ENCODE data around the gene ANKS1B. TPM values are rescaled to one million over a fixed set of nuclear protein-coding genes. Genes with fewer than 3 reads are reported as not detected.

The ANKS1B gene
- total and polyA plus RNA-seq, 4 donors: 0.03 to 3.4 (median 0.53) TPM

GRCh38 chr12:99453836-99454538 lies 530.7 kb downstream of the ANKS1B start:
- Histone ChIP-seq H3K27me3 (ENCODE audit: control insufficient read depth in 4 of 4, insufficient read depth in 4 of 4, low read length in 3 of 4) (no peaks in the 10 kb centered on the region), H3K4me1 (ENCODE audit: control insufficient read depth in 4 of 4, insufficient read depth in 4 of 4, low read length in 3 of 4) (no peaks in the 10 kb centered on the region), H3K9ac (ENCODE audit: low read depth in 1 of 2, low read length in 2 of 2) (no peak overlapping the region), H3K36me3 (ENCODE audit: control insufficient read depth in 4 of 4, insufficient read depth in 3 of 4, low read depth in 1 of 4, low read length in 3 of 4) (no peaks in the 10 kb centered on the region), H3K9me3 (ENCODE audit: control insufficient read depth in 4 of 4, low read length in 3 of 4) (no peaks in the 10 kb centered on the region), H3K27ac (ENCODE audit: low read depth in 1 of 2, low read length in 2 of 2) (no peak overlapping the region), H3K4me3 (ENCODE audit: low read depth in 1 of 3, low read length in 3 of 3) (no peak overlapping the region)
- TF ChIP-seq HNF4A (conservative IDR thresholded peaks at IDR 0.05) (no peak), ATF3 (IDR thresholded peaks at IDR 0.05) (no peak), RXRA (IDR thresholded peaks at IDR 0.05) (no peak)
- DNase-seq (ENCODE audit: low spot score): no peak
- 33% methylated on average over 2 of the region's 2 CpGs for WGBS

- DNase-seq (ENCODE audit: low spot score): no peak
- Histone ChIP-seq H3K4me3 (ENCODE audit: low read depth in 1 of 3, low read length in 3 of 3) (no peak overlapping the region), H3K27me3 (ENCODE audit: control insufficient read depth in 4 of 4, insufficient read depth in 4 of 4, low read length in 3 of 4) (no peaks in the 10 kb centered on the region), H3K36me3 (ENCODE audit: control insufficient read depth in 4 of 4, insufficient read depth in 3 of 4, low read depth in 1 of 4, low read length in 3 of 4) (no peaks in the 10 kb centered on the region), H3K9me3 (ENCODE audit: control insufficient read depth in 4 of 4, low read length in 3 of 4) (no peaks in the 10 kb centered on the region), H3K27ac (ENCODE audit: low read depth in 1 of 2, low read length in 2 of 2) (no peak overlapping the region), H3K4me1 (ENCODE audit: control insufficient read depth in 4 of 4, insufficient read depth in 4 of 4, low read length in 3 of 4) (no peaks in the 10 kb centered on the region), H3K9ac (ENCODE audit: low read depth in 1 of 2, low read length in 2 of 2) (no peak overlapping the region)
- TF ChIP-seq CTCF (IDR thresholded peaks at IDR 0.05; ENCODE audit: low read depth, low read length, missing input control): no peak
- TF ChIP-seq ATF3 (IDR thresholded peaks at IDR 0.05): no peak
- TF ChIP-seq FOXA2 (IDR thresholded peaks at IDR 0.05): no peak
- TF ChIP-seq HNF4G (IDR thresholded peaks at IDR 0.05): no peak
- TF ChIP-seq SP1 (IDR thresholded peaks at IDR 0.05): no peak
- no peak for TF ChIP-seq FOXA1 (IDR thresholded peaks at IDR 0.05)
- TF ChIP-seq HNF4A (conservative IDR thresholded peaks at IDR 0.05): no peak
- no peak for TF ChIP-seq NR2F2 (IDR thresholded peaks at IDR 0.05)
- no peak for TF ChIP-seq JUND (IDR thresholded peaks at IDR 0.05)
- TF ChIP-seq REST (IDR thresholded peaks at IDR 0.05): no peak
- no peak for TF ChIP-seq EGR1 (IDR thresholded peaks at IDR 0.05; ENCODE audit: low read depth in 2 of 2)
- no peak for TF ChIP-seq GABPA (IDR thresholded peaks at IDR 0.05 in 1 of 2, conservative IDR thresholded peaks at IDR 0.05 in 1 of 2)
- TF ChIP-seq MAX (IDR thresholded peaks at IDR 0.05): no peak
- no peak for TF ChIP-seq YY1 (IDR thresholded peaks at IDR 0.05)
- WGBS: 68% methylated on average over 4 of the region's 4 CpGs
Measured at GRCh38 chr12:99450036-99450630, 534.6 kb downstream of the ANKS1B start.
